Vagina (tissue), 2 donors: ENCODE measurements around the gene CUX1.

ENCODE experiments used
- CTCF ChIP-seq, 3 experiments: fragments of 450-650 bp in 2 of 3; fragments of 200-600 bp in 1 of 3; sonication (generic) in 1 of 3; IDR thresholded peaks; one replicate each; pipeline ENCODE4 v1.5.1; 2017 to 2019; ENCODE audit warnings: antibody characterized with exemption in 3 of 3, mild to moderate bottlenecking in 2 of 3, moderate library complexity in 2 of 3
- POLR2A ChIP-seq, 2 donors: fragments of 450-650 bp; IDR thresholded peaks; one replicate each; pipeline ENCODE4 v1.6.1; 2017; ENCODE audit warnings: antibody characterized with exemption in 2 of 2, mild to moderate bottlenecking in 2 of 2, moderate library complexity in 2 of 2
- POLR2AphosphoS5 ChIP-seq, 2 donors: sonication (generic); formaldehyde crosslinking; IDR thresholded peaks; one replicate each; pipeline ENCODE4 v1.9.0; 2017; ENCODE audit warnings: antibody characterized with exemption in 2 of 2, mild to moderate bottlenecking in 2 of 2, low read depth in 1 of 2; ENCODE audit not compliant: insufficient read depth in 1 of 2

GRCh38 chr7:102045681-102046372 lies 228.4 kb downstream of the CUX1 start:
- TF ChIP-seq POLR2A (IDR thresholded peaks at IDR 0.05) (no peak), CTCF (IDR thresholded peaks at IDR 0.05) (no peak), POLR2AphosphoS5 (IDR thresholded peaks at IDR 0.05; ENCODE audit: insufficient read depth in 1 of 2, low read depth in 1 of 2) (no peak)
